GM19238 (cell line): ENCODE results near the gene SCO1.
A peak's percentile ranks its signal among the peaks of the same experiment; 100 is the strongest.

Experiments used
- DNase-seq: peaks from one replicate; pipeline ENCODE4 v3.0.0; 2011; ENCODE audit warnings: low spot score; ENCODE audit not compliant: insufficient read length

SCO1 gene

DNA sequence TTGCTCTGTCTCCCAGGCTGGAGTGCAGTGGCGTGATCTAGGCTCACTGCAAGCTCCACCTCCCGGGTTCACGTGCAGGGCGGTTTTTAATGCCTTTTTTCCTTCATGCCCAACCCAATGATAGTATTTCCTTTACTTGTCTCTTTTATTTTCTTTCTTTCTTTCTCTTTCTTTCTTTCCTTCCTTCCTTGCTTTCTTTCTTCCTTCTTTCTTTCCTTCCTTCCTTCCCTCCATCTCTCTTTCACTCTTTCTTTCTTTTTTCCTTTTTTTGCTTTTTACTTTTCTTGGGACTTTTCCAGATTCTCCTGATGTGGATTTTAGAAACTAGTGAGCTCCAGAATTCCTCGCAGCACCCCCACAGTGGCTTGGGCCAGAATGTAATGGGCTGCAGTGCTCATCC lies 43.3 kb downstream of the SCO1 start:
- no peak for DNase-seq

DNA sequence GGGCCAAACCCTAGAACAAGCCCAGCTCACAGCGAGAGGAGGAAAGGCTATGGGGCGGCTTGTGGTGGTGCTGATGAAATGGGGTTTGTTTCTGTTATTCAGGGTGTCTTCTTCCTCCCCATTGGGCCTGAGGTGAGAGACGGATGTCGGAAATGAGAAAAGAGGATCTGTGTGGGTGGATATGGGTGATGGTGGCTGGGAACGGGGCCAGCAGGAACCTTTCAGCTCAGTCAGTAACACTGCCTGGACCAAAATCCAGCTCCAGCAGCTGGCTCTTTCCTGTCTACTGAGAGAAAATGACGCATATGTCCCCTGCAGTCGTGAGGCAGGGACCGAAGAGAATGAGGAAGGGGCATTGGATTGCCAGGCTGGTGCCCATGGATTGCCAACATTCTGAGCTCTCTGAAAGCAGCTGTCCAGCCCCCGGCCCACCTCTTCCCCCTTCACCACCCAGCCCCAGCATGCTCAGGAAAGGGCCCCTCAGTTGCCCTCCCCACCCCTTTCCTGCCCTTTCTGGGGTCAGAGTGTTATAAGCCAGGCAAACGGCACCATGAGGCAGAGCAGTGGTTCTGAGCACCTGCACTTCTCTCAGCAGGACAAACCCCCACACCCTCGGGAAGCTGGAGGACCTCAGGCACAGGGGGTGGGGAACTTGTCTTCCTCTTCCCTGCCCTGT lies 44.2 kb downstream of the SCO1 start:
- DNase-seq, result no peak

GRCh38 chr17:10651927-10652326 lies 45.4 kb downstream of the SCO1 start:
- no peak for DNase-seq

- no peak for DNase-seq
Observed at GRCh38 chr17:10649602-10650001, 47.7 kb downstream of the SCO1 start.

DNA sequence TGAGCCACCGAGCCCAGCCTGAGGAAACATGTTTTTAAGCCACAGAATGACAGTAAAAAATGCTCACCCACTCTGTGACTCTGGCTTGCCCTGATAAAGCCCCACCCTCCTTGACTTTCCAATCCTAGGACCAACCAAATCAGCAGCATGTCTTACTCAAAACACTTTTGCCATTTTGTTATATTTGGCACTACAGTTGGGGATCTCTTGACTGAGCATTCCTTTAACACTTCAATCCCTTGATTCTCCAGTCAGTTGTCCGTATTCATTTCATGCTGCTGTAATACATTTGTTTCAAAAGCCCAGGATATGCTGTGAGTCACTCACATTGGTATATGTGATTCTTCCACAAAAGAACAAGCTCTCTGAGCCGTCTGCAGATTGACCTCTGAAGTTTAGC lies 48.4 kb downstream of the SCO1 start:
- no peak for DNase-seq

DNA sequence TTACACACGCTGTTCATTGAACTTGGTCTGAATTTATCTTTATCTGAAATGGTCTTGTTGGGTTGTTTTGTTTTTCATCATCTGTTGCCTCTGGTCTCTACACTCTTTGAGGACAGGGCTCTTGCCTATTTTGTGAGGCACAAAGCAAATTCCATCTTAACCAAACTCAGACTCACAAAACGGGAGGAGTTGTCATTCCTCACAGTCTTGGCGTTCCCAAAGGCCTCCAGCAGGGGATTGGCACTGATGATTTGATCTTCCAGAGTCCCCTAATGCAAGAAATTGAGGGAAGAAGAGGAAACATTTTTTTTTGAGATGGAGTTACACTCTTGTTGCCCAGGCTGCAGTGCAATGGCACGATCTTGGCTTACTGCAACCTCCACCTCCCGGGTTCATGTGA lies 49.0 kb downstream of the SCO1 start:
- DNase-seq, result no peak

GRCh38 chr17:10646392-10646990 lies 50.8 kb downstream of the SCO1 start:
- DNase-seq, result peak; percentile 32

DNA sequence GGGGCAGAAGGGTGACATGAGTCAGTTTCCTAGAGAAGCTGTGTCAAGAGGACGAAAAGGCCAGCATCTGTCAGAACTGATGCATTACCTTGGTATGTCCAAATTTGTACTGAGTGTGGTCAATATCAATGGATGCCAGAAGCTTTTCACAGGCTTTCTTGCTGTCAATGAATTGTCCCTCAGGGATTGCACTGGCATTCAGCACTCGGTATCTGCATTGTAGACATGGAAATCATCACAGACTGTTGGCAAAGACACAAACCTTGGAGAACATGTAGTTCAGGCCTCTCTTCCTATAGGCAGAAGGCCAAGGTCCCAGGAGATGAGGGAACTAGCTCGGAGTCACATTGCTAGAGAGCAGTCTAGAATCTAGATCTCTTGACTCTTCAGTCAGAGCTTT lies 56.9 kb downstream of the SCO1 start:
- DNase-seq, result no peak

DNA sequence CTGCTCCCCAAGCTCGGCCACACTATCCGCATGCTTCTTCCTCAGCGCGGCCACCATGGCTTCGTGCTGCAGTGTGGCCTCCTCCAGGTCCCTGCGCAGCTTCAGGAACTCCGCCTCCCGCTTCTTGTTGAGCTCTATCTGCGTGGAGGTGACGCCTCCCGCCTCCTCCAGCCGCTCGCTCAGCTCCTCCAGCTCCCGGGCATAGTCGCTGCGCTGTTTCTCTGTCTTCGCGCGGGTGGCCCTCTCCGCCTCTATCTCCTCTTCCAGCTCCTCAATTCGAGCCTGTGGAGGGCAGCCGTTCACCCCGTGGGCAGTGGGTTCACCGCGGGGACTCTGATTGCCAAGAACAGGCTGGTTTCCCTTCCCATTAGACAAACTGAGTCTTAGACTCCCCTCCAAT lies 59.2 kb downstream of the SCO1 start:
- DNase-seq, result no peak

GRCh38 chr17:10635290-10635689 lies 62.0 kb downstream of the SCO1 start:
- DNase-seq, result no peak

DNA sequence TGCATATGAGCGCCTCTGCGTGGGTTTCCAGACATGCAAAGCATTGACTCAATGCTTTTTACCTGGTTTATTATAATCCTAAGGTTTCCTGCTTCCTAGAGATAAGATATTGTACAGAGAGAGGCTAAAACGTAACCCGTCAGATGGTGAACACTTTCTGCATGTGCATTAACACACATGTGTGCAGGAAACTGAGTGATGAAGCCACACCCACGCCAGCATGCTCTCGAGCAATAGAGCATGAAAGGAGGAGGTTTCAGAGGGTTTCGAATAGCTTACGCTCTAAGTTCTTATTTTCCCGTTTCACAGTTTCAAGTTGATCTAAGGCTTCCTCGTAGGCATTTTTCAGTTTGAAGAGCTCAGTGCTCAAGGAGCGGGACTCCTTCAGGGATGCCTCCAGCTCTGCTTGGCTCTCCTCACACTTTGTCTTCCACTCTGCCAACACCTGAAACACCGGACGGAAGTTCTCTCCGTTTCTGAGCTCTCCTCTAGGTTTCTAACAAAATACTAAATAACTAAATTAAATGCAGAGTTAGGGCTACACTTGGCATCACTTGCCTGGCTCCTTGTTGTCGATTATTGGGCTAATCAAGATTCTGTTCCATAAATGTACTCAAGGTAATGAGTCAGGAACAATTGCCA lies 63.5 kb downstream of the SCO1 start:
- DNase-seq, result peak; percentile 53

- DNase-seq, result no peak
Observed at GRCh38 chr17:10631701-10632100, 65.6 kb downstream of the SCO1 start.

DNA sequence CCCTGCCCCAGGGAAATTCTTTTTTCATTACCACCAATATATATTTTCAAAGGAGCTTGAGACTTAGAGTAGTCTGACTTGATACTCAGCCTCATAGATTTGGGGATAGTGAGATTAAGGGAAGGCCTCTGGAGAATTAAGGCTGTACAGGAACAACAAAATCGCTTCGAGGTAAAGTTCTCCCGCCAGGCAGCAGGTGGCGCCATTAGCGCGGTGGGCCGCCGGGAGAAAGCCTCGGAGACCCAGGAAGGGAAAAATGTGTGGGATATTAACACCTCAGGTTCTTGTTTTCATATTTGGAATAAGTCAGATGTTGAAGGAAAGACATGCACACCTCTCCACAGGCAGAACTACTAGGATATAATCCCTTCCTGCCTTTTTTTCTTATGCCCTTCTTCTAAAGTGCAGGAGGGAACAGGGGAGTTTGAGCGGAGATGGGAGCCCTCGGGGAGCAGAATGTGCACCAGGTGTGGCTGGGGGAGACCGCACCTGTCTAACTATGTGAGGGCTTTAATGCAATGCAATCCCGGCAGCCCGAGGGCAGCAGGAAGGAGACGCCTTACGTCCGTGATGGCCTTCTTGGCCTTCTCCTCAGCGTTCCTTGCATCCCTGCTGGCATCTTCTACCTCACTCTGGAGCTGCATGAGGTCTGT lies 66.2 kb downstream of the SCO1 start:
- DNase-seq, result no peak

DNA sequence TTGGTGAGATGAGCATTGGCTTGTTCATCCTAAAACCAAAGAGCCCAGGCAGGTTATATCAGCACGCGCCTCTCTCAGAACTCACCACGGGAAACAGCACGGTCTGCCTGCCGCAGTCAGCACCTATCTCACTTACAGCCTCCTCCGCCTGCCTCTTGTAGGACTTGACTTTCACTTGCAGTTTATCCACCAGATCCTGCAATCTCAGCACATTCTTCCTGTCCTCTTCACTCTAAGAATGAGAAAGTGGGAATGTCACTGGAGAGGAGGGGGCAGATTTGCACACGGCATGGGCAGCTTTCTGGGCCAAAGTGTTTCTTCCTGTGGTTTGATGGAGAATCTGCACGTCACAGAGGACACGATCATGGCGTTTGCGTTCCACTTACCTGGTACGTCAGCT lies 67.6 kb downstream of the SCO1 start:
- no peak for DNase-seq

GRCh38 chr17:10628756-10629155 lies 68.6 kb downstream of the SCO1 start:
- no peak for DNase-seq

DNA sequence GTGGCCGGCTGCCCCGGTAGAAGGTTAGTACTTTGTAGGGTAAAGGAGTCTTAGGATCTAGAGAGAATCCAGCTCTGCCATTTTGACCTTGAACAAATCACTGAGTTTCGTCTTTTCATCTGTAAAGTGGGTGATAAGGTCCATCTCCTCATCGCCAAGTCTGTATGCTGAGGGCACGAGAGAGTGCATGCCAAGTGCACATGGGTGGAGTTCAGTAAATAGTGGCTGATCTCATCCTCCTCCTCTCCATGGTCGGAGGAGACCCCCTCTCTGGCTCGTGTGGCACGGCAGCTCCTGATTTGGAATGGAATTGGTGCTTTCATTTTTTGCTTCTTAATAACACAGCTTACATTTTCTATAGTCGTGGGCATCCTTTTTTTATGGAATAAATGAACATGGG lies 70.9 kb downstream of the SCO1 start:
- no peak for DNase-seq

- no peak for DNase-seq
Observed at GRCh38 chr17:10624969-10625368, 72.4 kb downstream of the SCO1 start.

- DNase-seq, result no peak
Observed at GRCh38 chr17:10623737-10624338, 73.5 kb downstream of the SCO1 start.

DNA sequence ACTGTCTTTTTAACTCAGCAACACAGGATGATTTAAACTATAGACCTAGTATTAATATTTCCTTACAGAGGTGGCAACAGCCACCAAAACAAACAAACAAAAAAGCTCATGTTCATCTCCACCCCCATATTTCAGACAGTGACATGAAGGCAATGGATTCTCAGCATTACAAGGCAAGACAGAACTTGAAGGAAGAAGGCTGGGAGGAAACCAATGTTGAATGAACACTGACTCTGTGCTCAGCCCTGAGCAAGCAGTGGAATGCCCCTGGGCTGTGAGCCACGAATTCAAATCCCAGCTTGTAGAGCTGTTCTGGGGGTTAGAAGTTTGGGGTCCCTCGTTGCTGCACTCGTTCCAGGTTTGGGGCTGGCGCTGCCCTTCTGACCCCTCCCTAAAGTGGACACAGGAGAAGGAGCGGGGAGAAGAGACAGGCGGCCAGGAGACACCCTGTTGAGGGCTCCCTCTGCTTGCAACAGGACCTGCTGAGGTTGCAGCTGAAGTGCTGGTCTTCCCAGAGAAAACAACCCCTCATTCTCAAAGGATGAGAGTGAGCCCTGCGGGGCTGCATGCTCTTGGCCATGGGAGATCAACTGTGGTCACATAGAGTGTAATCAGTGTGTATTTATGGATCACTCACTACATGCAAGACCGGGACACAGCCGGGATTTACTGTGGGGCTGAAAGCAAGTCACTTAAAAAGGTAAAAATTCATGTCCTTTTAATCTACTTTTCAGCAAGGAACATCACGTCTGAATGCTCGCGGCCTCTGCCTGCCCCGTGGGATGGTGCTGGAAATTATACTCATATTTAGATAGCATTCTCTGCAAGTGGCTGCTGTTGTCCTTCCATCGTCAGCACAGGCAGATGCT lies 74.5 kb downstream of the SCO1 start:
- no peak for DNase-seq
